HEK293T (cell line): ENCODE measurements around the gene ZKSCAN8.

Experiments
- CTCF ChIA-PET: fragments of 350-600 bp; formaldehyde crosslinking; extraction: SDS; loops from one replicate; lab custom pipeline; 2021; ENCODE audit warnings: antibody characterized with exemption, inconsistent platforms; lab: Yijun Ruan, JAX
- POLR2A ChIA-PET: fragments of 350-600 bp; formaldehyde crosslinking; extraction: SDS; loops from one replicate; lab custom pipeline; 2020; ENCODE audit warnings: antibody characterized with exemption, inconsistent platforms; lab: Yijun Ruan, JAX
- DNase-seq: peaks from one replicate; pipeline ENCODE4 v3.0.0; 2012; ENCODE audit warnings: mixed read lengths; ENCODE audit errors: extremely low spot score
- BHLHE40 ChIP-seq: fragments of 450-650 bp; IDR thresholded peaks from 2 replicates; pipeline ENCODE4 v1.6.1; 2016; ENCODE audit warnings: mild to moderate bottlenecking, moderate library complexity, borderline replicate concordance
- CTBP1 ChIP-seq: fragments of 450-650 bp; IDR thresholded peaks from 2 replicates; pipeline ENCODE4 v1.6.1; 2016; ENCODE audit warnings: borderline replicate concordance
- ELF4 ChIP-seq: fragments of 450-650 bp; IDR thresholded peaks from 2 replicates; pipeline ENCODE4 v1.6.1; 2017; ENCODE audit warnings: antibody characterized with exemption
- FOXA1 ChIP-seq: fragments of 450-650 bp; IDR thresholded peaks from 2 replicates; pipeline ENCODE4 v1.6.1; 2016; ENCODE audit warnings: mild to moderate bottlenecking
- FOXK2 ChIP-seq: fragments of 450-650 bp; IDR thresholded peaks from 2 replicates; pipeline ENCODE4 v1.6.1; 2016; ENCODE audit warnings: mild to moderate bottlenecking
- FOXM1 ChIP-seq: fragments of 450-650 bp; IDR thresholded peaks from 2 replicates; pipeline ENCODE4 v1.6.1; 2017; ENCODE audit warnings: mild to moderate bottlenecking, borderline replicate concordance
- HDGF ChIP-seq: fragments of 450-650 bp; IDR thresholded peaks from 2 replicates; pipeline ENCODE4 v1.6.1; 2017; ENCODE audit warnings: antibody characterized with exemption, borderline replicate concordance
- L3MBTL2 ChIP-seq: fragments of 450-650 bp; conservative IDR thresholded peaks from 2 replicates; pipeline ENCODE4 v1.6.1; 2016; ENCODE audit warnings: mild to moderate bottlenecking
- LEF1 ChIP-seq: fragments of 450-650 bp; IDR thresholded peaks from 2 replicates; pipeline ENCODE4 v1.6.1; 2017; ENCODE audit warnings: mild to moderate bottlenecking, borderline replicate concordance
- NFRKB ChIP-seq: fragments of 450-650 bp; IDR thresholded peaks from 2 replicates; pipeline ENCODE4 v1.6.1; 2016; ENCODE audit warnings: mild to moderate bottlenecking, moderate library complexity
- PKNOX1 ChIP-seq: fragments of 450-650 bp; IDR thresholded peaks from 2 replicates; pipeline ENCODE4 v1.6.1; 2016
- SP1 ChIP-seq: fragments of 450-650 bp; IDR thresholded peaks from 2 replicates; pipeline ENCODE4 v1.6.1; 2017
- SUZ12 ChIP-seq: fragments of 450-650 bp; IDR thresholded peaks from 2 replicates; pipeline ENCODE4 v1.6.1; 2016; ENCODE audit warnings: mild to moderate bottlenecking
- TARDBP ChIP-seq: fragments of 450-650 bp; IDR thresholded peaks from 2 replicates; pipeline ENCODE4 v1.6.1; 2016
- ZNF384 ChIP-seq: fragments of 450-650 bp; IDR thresholded peaks from 2 replicates; pipeline ENCODE4 v1.6.1; 2016

ZKSCAN8 gene

GRCh38 chr6:28137505-28137981 is 4.1 kb upstream of the ZKSCAN8 start:
- DNase-seq = no peak
- POLR2A ChIA-PET = interaction anchor here (0.7 to 3.9 kb wide), 21 partner anchors 11 to 449 kb away, joined by 3 to 41 read pairs (median 4); partner anchors contain the start of genes ZKSCAN4, ZSCAN16 and ZSCAN26
- no peak for TF ChIP-seq ELF4
- TF ChIP-seq PKNOX1 = 0 out of 2 replicates have a peak, but pooled peaks have one; percentile 43
- CTCF ChIA-PET = no interaction called here

- POLR2A ChIA-PET = interaction anchor here (0.9 to 4.0 kb wide), 8 partner anchors 13 to 330 kb away, joined by 3 to 41 read pairs (median 20); partner anchors contain the start of genes ZKSCAN3 and ZSCAN16
- no peak for DNase-seq
- no peak for TF ChIP-seq FOXK2
- no peak for TF ChIP-seq SUZ12
- TF ChIP-seq TARDBP = no peak
- TF ChIP-seq CTBP1 = no peak
- CTCF ChIA-PET = interaction anchor here (0.6 to 2.7 kb wide), 3 partner anchors 216 to 1512 kb away, joined by 3 to 11 read pairs (median 3); no protein-coding TSS in a partner anchor
Measured at GRCh38 chr6:28139860-28140543, 1.7 kb upstream of the ZKSCAN8 start.

- no peak for TF ChIP-seq NFRKB
- CTCF ChIA-PET = interaction anchor here (0.6 to 2.7 kb wide), 2 partner anchors 215 to 1511 kb away, joined by 3 to 11 read pairs; no protein-coding TSS in a partner anchor
- POLR2A ChIA-PET = interaction anchor here (0.9 to 4.0 kb wide), 15 partner anchors 10 to 331 kb away, joined by 3 to 40 read pairs (median 14); partner anchors contain the start of genes ZKSCAN3, ZKSCAN4, ZSCAN16 and ZSCAN26
- no peak for DNase-seq
Measured at GRCh38 chr6:28140616-28141015, 1.1 kb upstream of the ZKSCAN8 start.

GRCh38 chr6:28142446-28142845 is 763 bp downstream of the ZKSCAN8 start:
- TF ChIP-seq FOXM1 (no peak), LEF1 (no peak), CTBP1 (no peak), NFRKB (no peak)
- POLR2A ChIA-PET = interaction anchor here (1.4 to 4.0 kb wide), 8 partner anchors 10 to 193 kb away, joined by 3 to 33 read pairs (median 15); partner anchors contain the start of genes ZKSCAN4, ZSCAN26 and ZSCAN9
- CTCF ChIA-PET = interaction anchor here (2.7 kb wide), 1 partner anchor 213 kb away, joined by 11 read pairs; no protein-coding TSS in a partner anchor
- DNase-seq = no peak

- CTCF ChIA-PET = no interaction called here
- TF ChIP-seq LEF1 = no peak
- TF ChIP-seq FOXA1 = no peak
- no peak for TF ChIP-seq NFRKB
- TF ChIP-seq CTBP1 = no peak
- TF ChIP-seq SUZ12 = no peak
- TF ChIP-seq SP1 = no peak
- no peak for TF ChIP-seq TARDBP
- TF ChIP-seq ELF4 = no peak
- TF ChIP-seq L3MBTL2 = no peak
- TF ChIP-seq FOXK2 = no peak
- DNase-seq = no peak
- POLR2A ChIA-PET = no interaction called here
Measured at GRCh38 chr6:28145231-28145630, 3.5 kb downstream of the ZKSCAN8 start.

- ChIA-PET CTCF (no interaction called here), POLR2A (interaction anchor here (1.7 to 3.5 kb wide), 3 partner anchors 9 to 16 kb away, joined by 5 to 30 read pairs (median 12); partner anchors contain the start of gene ZKSCAN8)
Measured at GRCh38 chr6:28152531-28152930, 10.8 kb downstream of the ZKSCAN8 start.

GRCh38 chr6:28153546-28153945 is 11.9 kb downstream of the ZKSCAN8 start:
- ChIA-PET CTCF (no interaction called here), POLR2A (interaction anchor here (1.0 to 3.5 kb wide), 4 partner anchors 8 to 182 kb away, joined by 3 to 30 read pairs (median 8); partner anchors contain the start of genes ZKSCAN8 and ZSCAN31)
- DNase-seq = no peak
- TF ChIP-seq BHLHE40 = no peak
- no peak for TF ChIP-seq FOXA1
- TF ChIP-seq FOXK2 = no peak
- TF ChIP-seq FOXM1 = no peak
- TF ChIP-seq ELF4 = no peak
- TF ChIP-seq ZNF384 = no peak
- no peak for TF ChIP-seq TARDBP
- no peak for TF ChIP-seq PKNOX1
- TF ChIP-seq CTBP1 = no peak
- no peak for TF ChIP-seq HDGF
- no peak for TF ChIP-seq NFRKB
- TF ChIP-seq L3MBTL2 = no peak
- no peak for TF ChIP-seq SUZ12

More at GRCh38 chr6:28152531-28152930, 10.8 kb downstream of the ZKSCAN8 start:
- no peak for DNase-seq
- TF ChIP-seq NFRKB = no peak
- no peak for TF ChIP-seq FOXA1
- TF ChIP-seq FOXK2 = no peak
- TF ChIP-seq SUZ12 = no peak
- no peak for TF ChIP-seq TARDBP
- TF ChIP-seq BHLHE40 = no peak
- no peak for TF ChIP-seq LEF1
- TF ChIP-seq HDGF = no peak
- TF ChIP-seq CTBP1 = no peak
